ENCODE results near the gene PPIE. TPM values are rescaled to one million over a fixed set of nuclear protein-coding genes. Genes with fewer than 3 reads are reported as not detected.

Gene PPIE
- 80.7 and 112 TPM in 2 replicates for total RNA-seq (2014; rRNA removed; shearing (Covaris generic); ENCODE audit: low replicate concordance)

DNA sequence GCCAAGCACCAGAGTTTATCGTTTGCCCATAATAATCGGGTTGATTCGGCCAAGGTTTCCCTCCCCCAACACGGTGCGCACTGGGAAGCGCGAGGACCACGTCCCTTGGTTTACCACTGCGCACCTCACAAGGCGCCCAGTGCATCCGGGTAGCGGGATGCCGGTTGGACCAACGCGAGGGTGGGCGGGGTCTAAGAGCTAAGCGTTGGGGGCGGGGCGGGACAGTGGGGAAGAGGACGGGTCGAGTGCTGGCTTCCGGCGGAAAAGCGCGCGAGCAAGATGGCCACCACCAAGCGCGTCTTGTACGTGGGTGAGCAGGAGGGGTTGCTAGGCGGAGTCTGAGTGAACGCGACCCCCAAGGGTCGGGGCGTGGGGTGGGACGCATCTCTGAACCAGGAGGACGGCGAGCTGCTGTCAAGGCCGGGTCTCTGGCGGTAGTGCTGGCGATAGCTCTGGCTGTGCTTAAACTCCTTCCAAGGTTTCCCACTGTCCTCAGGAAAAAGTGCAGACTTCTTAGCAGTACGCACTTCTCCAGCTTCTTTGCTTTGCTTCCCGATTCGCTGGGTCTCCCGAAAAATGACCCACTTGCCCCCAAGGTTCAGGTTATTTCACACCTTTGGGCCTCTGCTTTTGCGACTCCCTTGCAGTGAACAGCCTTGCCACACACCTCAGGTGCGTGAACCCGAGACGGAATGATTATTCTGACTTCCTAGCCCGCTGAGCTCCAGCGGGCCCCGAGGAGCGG is at the start of gene PPIE:
PPIE (plus strand) TSS at position 261 of the 745 bp plus-strand sequence; CDS start at position 280, 19 bp downstream.
- no peaks in the 10 kb centered on the region for H3K27me3 ChIP-seq
- peak; percentile 94 for DNase-seq
- H3K9me3 ChIP-seq = no peaks in the 10 kb centered on the region
- peaks cover 38% of the 10 kb centered on the region for H3K36me3 ChIP-seq
- peak within 1 kb of the TSS; percentile 94 for H3K4me3 ChIP-seq

DNA sequence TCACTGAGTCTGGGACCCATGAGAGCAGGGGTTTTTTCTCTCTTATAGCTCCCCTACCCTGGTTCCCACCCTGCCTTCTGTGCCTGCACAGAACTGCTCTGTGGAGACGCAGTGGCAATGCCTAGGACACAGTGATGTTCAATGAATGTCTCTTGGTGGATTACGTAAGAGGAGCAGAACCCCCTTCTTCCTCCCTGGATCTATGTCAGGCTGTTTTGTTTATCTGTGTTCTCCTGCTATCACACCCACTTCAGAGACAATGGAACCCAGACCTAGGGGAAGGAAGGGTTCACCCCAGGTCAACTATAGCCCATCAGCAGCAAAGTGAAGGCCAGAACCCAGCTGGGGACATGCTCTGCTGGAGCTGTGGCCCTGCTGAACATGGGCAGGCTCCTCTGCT is 49.5 kb upstream of the PPIE start:
- no peak for DNase-seq
- Histone ChIP-seq H3K4me3 (no peak overlapping the region), H3K27me3 (peaks cover 33% of the 10 kb centered on the region), H3K9me3 (no peaks in the 10 kb centered on the region), H3K36me3 (no peaks in the 10 kb centered on the region)

DNA sequence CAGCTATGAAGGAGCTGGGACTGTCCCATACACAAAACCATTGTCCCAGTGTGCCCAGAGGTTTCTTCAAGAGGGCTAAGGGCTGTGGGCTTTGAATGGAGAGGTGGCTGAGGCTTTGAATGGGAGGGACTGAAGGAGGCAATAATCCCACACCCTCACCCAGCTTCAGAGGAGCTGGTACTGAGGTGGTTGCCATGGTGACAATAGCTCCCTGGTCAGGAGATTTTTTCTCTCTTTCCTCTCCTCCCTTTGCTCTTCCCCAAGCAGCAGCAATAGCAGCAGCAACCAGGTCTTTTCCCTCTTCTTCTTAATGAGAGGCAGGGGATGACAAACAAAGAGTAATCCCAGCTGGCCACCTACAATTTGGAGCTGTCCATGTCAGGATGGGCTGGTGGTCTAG is 49.0 kb upstream of the PPIE start:
- no peak for DNase-seq
- Histone ChIP-seq H3K27me3 (peaks cover 37% of the 10 kb centered on the region), H3K9me3 (no peaks in the 10 kb centered on the region), H3K36me3 (no peaks in the 10 kb centered on the region), H3K4me3 (no peak overlapping the region)

DNA sequence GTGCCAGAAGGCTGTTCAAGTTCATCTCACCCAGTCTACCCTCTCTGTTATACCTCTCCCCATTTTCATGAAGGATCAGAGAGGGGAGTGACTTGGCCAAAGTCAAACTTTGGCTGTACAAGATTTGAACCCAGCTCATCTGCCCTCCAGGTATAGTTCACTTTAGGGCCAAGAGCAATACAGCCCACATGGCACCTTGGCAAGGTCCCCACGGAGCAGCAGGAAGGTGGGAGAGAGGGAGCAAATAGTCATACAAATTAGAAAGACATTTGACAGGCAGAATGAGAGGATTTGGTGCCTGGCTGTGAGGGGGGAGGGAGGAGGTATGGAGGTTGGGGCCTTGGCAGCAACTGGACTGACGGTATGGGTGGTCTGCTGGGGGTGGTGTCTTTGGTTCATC is 48.5 kb upstream of the PPIE start:
- H3K36me3 ChIP-seq = no peaks in the 10 kb centered on the region
- peaks cover 37% of the 10 kb centered on the region for H3K27me3 ChIP-seq
- no peak overlapping the region for H3K4me3 ChIP-seq
- no peaks in the 10 kb centered on the region for H3K9me3 ChIP-seq
- no peak for DNase-seq

DNA sequence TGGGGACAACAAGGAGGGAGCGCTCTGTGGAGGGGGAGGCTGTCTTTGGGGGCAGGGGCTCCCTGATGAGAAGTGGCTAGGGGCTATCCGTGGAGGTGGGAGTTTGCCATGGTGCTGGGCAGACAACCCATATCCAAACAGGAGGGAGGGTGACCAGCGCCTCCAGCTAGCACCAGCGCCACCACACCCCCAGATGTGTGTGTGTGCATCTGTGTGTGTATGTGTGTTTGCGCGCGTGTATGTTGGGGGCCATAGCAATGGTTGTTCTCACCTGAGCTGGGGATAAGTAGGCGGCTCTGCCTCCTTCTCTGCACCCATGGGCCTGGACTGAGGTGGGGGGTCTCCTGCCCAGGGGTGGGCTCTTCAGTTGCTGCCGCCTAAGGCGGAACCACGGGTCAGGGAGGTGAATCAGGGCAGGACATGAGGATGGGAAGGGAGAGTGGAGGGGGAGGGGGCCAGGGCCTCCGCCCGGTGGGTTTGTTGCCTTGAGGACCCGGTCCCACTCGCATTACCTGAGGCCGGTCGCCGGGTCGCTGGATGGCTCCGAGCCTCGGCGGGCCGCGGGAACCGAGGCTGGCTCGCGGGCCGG is 47.8 kb upstream of the PPIE start:
- no peaks in the 10 kb centered on the region for H3K9me3 ChIP-seq
- H3K4me3 ChIP-seq = peak overlapping the region; percentile 29
- no peak for DNase-seq
- H3K36me3 ChIP-seq = no peaks in the 10 kb centered on the region
- peaks cover 41% of the 10 kb centered on the region for H3K27me3 ChIP-seq

DNA sequence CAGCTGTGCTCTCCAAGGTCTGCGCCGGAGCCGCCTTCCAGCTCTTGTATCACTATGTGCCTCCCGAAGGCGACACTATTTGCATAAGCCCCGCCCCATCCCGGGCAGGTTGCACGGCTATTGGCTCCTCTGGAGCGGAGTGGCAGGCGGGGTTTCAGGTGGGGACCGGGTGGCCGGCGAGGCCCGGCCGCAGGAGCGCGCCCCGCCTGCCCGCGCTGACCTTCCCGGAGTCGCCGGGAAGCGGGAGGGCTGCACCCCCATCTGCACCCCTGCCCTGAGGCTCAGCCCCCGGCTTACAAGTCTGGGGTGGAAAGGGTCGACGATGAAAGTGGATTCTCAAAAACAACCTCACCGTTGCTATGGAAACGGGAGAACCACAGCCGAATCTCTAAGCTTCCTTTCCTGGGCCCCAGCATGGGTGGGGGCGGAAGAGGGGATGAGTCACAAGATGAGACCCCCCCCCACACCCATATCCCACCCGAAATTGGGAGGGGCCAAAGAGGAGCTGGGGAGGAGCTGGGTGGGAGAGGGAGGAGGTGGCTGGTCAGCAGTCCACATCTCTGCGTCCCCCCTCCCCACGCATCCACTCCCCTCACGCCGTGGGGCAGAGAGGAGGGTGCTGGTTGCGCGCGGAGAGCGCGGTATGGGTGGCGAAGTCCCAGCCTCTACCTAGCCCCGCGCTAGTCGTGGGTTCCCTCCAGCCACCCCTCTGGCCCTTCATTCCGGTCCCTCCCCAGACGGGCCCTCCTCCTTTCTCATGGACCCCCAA is 47.1 kb upstream of the PPIE start, which contains the start of gene HPCAL4:
HPCAL4 (minus strand) TSS at position 51 of the 769 bp plus-strand sequence. CDS start 6,830 bp downstream, outside the sequence.
- Histone ChIP-seq H3K4me3 (peak within 1 kb of the TSS; percentile 29), H3K36me3 (no peaks in the 10 kb centered on the region), H3K27me3 (peaks cover 45% of the 10 kb centered on the region), H3K9me3 (no peaks in the 10 kb centered on the region)
- DNase-seq = peak; percentile 78

DNA sequence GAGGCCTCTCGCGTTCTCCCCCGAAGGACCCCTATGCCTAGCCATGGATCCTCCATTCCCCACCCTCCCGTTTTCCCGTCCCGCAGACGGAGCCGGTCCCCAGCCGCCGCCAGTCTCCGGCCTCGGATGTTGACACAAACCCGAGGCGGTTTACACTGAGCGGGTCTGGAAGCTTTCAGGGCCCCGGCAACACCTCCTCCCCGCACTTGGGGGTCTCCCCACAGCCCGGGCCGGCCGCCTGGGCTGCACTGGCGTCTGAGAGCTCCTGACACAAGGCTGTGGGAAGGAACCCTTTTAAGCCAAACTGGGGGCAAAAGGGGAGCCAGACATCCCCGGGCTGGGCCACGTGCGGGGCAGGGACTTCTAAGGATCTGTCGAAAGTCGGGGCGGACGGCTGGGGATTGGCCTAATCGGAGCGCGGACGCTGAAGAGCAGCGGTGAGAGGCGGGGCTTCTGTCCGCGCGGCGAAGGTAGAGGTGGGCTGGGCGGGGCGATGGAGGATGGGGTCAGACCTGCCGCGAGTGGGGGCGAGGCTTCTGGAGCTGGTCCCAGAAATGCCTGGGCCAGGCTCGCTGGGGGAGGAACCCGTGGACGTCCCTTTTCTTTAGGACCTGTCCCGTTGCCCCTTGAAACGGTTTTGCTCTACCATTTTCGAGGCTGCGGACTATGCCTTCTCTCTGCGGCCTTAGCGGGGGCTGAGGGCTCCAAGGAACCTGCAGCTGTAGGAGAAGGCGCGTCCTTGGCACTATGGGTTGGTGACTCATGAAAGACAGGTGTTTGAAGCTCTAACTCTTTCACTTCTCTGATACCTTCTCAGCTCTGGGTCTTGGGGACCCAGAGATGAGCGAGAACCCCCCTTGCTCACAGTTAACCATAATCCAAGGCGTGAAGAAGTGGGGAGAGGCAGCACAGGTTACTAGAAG is 46.3 kb upstream of the PPIE start:
- H3K27me3 ChIP-seq = peaks cover 45% of the 10 kb centered on the region
- no peaks in the 10 kb centered on the region for H3K36me3 ChIP-seq
- no peak overlapping the region for H3K4me3 ChIP-seq
- no peak for DNase-seq
- H3K9me3 ChIP-seq = no peaks in the 10 kb centered on the region

DNA sequence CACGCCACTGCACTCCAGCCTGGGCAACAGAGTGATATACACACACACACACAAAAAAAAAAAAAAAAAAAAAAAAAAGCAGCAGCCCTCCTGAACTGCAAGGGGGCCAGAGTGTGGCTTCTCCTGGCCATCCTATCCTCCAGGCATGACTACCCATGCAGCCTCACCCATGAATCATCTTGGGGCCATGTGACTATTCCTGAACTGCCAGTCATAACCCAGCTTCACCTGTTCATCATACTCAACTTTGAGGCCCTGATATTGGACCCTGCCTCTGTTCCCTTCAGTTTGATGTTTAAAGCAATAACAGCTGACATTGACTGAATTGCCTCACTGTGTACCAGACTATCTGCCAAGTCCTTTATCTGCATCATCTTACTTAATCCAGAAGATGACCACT is 44.7 kb upstream of the PPIE start:
- Histone ChIP-seq H3K9me3 (no peaks in the 10 kb centered on the region), H3K4me3 (no peak overlapping the region), H3K27me3 (peaks cover 46% of the 10 kb centered on the region), H3K36me3 (no peaks in the 10 kb centered on the region)
- DNase-seq = no peak

DNA sequence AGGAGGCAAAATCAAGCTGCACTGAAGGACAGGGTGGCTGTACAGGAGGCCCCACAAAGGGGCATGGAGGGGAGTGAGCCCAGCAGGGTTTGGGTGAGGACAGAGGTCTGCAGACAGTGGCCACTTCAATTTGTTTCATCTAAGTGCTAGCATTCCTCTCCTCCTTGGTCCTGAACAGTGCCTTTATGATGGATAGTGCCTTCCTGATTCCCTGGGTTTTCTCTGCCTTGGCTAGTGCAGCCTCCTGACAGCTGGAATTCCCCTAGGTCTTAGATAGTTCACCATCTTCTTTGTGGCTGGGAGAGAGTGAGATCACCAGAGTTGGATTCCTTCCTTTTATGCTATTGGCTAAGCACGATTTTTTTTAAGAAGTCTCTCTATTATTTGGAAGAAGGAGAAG is 43.7 kb upstream of the PPIE start:
- no peak for DNase-seq
- Histone ChIP-seq H3K4me3 (no peak overlapping the region), H3K9me3 (no peaks in the 10 kb centered on the region), H3K36me3 (no peaks in the 10 kb centered on the region), H3K27me3 (peaks cover 48% of the 10 kb centered on the region)

DNA sequence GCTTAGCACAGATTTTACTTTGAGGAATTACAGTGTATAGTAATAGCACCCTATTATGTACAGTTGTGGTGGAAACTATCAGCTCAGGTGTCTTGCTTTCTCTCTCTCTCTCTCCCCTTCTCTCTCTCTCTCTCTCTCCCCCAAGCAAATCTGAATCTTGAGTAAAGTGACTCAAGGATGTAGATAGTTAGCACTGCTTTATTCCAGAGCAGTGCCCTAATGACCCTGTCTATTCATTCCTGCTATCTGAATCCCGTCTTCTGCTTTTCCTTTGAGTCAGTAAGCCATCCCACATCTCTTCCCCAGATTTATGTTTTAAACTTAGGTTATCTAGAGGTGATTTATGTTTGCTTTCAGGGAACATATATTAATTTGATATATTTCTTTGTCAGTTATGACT is 42.2 kb upstream of the PPIE start:
- Histone ChIP-seq H3K9me3 (no peaks in the 10 kb centered on the region), H3K36me3 (no peaks in the 10 kb centered on the region), H3K27me3 (peaks cover 40% of the 10 kb centered on the region), H3K4me3 (no peak overlapping the region)
- DNase-seq = no peak

DNA sequence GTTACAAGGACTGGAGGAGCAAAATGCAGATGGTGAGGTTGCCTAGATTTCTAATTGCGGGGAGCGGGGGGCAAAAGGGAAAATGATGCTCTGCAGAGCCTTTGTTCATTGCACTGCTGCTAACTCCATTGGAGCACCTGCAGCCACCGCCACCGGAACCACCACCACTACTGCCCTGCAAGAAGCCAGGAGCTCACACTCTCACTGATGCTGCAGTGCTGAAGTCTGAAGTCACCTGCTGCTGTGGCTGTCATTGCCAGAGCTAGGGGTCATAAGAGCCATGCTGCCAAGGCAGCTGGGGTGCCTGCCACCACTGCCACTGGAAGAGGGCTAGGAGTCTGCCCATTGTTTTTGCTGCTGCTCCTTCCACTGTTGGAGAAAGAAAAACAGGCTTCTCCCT is 40.1 kb upstream of the PPIE start:
- Histone ChIP-seq H3K9me3 (no peaks in the 10 kb centered on the region), H3K36me3 (no peaks in the 10 kb centered on the region), H3K4me3 (no peak overlapping the region), H3K27me3 (peaks cover 22% of the 10 kb centered on the region; the same call in 1 of the 2 replicates)
- DNase-seq = no peak

DNA sequence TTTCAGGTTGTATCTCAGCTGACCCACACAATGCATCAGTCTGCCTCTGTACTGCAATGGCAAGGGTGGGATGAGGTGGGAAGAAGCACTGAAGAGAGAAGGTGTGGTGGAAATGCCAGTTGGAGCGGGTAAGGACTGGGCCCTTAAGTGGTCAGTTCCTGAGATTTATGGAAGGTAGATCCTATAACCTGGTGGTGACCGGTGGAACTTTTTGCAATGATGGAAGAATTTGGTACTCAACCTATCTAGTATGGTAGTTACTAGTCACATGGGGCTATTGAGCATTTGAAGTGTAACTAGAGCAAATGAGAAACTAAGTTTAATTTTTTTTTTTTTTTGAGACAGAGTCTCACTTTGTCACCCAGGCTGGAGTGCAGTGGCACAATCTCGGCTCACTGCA is 39.3 kb upstream of the PPIE start:
- Histone ChIP-seq H3K4me3 (no peak overlapping the region), H3K36me3 (no peaks in the 10 kb centered on the region), H3K27me3 (peaks cover 18% of the 10 kb centered on the region; the same call in 1 of the 2 replicates), H3K9me3 (no peaks in the 10 kb centered on the region)
- DNase-seq = no peak

DNA sequence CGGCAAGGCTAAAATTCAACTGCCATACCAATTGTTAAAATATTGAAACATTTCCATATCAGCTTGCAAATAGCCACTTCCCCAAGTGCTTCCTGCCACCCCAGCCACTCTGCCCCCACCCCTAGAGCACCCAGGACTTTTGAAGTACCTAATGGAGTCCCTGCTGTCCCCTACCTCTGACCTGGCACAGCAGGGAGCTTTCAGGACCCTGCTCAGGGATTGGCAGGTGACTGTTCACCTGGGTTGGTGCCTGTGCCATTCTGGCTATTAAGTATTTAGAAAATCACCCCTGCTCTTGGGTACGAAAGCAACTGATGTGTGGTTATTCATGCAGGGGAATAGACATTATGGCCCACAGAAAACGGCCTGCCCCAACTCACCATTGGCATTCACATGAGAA is 38.3 kb upstream of the PPIE start:
- Histone ChIP-seq H3K36me3 (no peaks in the 10 kb centered on the region), H3K27me3 (peaks cover 16% of the 10 kb centered on the region; the same call in 1 of the 2 replicates), H3K9me3 (no peaks in the 10 kb centered on the region), H3K4me3 (no peak overlapping the region)
- no peak for DNase-seq

DNA sequence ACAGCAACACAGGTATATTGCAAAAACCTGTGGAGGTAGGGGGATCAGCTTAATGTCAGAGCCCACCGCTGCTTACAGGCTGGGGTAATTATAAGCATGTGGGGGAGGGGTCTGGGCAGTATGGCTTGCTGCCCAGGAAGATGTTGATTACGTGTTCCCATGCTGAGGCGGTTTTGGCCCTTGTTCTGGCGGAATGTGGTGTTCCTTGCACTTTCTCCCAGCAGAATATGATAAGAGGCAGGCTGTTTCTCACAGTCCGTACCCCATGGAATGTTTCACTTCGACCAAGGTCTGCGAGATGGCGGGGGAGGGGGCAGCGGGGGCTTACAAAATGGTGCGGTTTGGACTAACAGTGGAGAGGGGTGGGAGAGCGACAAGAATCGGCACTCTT is 37.6 kb upstream of the PPIE start:
- DNase-seq = no peak
- Histone ChIP-seq H3K36me3 (no peaks in the 10 kb centered on the region), H3K9me3 (no peaks in the 10 kb centered on the region), H3K4me3 (no peak overlapping the region), H3K27me3 (peaks cover 11% of the 10 kb centered on the region; the same call in 1 of the 2 replicates)

DNA sequence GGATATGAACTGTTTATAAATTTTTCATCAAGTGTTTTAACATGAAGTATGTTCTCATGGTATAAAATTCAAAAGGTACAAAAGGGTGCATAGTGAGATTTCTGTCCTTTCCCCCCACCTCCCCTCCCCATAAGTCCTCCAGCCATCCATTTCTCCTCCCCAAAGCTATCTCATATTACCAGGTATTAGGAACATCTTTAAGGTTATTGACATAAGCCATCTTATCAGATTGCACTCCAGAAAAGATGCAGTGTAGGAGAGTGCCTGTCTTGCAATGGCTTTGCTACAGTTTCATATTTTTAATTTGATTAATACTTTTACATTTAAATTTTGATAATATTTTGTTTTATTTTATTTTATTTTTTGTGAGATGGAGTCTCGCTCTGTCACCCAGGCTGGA is 33.9 kb upstream of the PPIE start:
- Histone ChIP-seq H3K9me3 (no peaks in the 10 kb centered on the region), H3K27me3 (0 out of 2 replicates have a peak, but pooled peaks cover 2% of the 10 kb centered on the region), H3K36me3 (no peaks in the 10 kb centered on the region), H3K4me3 (no peak overlapping the region)
- no peak for DNase-seq

DNA sequence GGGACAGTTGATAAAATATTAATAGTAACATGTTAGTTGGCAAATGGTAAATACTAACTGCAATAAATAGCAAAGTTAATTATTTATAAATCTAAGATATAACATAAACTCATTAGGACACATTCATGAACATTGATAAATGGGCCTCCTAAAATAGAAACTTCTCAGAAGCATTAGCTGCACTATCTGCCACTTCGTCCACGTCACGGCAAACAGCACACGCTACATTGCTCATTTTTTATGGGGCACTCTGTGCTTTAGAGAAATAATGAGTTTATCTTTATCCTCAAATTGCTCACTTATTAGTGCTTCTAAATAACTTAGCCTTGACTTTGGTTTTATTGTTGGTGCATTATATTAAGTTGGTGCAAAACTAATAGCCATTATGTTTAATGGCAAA is 31.2 kb upstream of the PPIE start:
- Histone ChIP-seq H3K27me3 (no peaks in the 10 kb centered on the region), H3K9me3 (no peaks in the 10 kb centered on the region), H3K4me3 (no peak overlapping the region), H3K36me3 (no peaks in the 10 kb centered on the region)
- no peak for DNase-seq

Measured in MG63 (cell line).